GM12875 (cell line): Measurements from ENCODE around the gene TRAPPC4.
"Not testable (repeated sequence)": the region's sequence is repeated elsewhere in the genome, so short reads cannot be mapped to it uniquely, and the experiment has no call there.

Source experiments
- H3K4me3 ChIP-seq: one replicate; pipeline ENCODE4 v1.5.1; 2011; ENCODE audit warnings: low read depth, low read length, control low read depth
- TF ChIP-seq, protein P1 (sequence below): IDR thresholded peaks from 2 replicates; pipeline ENCODE4 v1.5.1; 2011; ENCODE audit warnings: low read depth, mild to moderate bottlenecking, control low read depth, inconsistent platforms, low read length, moderate library complexity, borderline replicate concordance; ENCODE audit not compliant: insufficient read depth

The TRAPPC4 gene

DNA sequence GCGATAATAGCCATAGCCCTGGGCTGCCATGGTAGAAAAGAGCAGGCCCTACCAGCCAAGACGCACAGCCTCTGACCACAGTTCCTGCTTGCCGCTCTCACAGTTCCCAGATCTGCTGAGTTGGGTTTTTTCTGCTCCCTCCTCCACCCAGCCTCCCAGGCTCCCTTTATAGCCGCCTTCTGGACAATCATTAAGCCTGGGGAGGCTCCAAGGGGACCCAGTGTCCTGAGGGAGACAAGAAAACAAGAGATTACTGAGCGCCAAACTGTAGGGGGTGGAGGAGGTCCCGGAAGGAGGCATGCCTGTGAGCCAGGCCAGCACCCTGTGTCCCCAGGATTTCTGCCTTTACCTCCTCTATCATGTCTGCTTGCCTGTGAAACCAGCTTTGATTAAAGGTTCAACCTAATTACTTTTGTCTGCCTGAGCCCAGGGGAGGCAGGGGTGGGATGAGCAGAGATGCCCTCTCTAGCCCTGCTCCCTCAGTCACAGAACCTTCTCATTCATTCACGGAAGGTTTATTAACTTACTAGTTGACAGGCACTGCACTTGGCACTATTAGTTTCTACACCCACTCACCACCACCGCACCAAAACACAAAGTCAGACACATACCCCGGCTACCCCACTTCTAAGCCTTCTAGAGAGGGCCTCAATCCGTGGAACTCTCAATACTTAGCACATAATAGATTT lies 10.9 kb downstream of the TRAPPC4 start:
- TF ChIP-seq, protein P1, sequence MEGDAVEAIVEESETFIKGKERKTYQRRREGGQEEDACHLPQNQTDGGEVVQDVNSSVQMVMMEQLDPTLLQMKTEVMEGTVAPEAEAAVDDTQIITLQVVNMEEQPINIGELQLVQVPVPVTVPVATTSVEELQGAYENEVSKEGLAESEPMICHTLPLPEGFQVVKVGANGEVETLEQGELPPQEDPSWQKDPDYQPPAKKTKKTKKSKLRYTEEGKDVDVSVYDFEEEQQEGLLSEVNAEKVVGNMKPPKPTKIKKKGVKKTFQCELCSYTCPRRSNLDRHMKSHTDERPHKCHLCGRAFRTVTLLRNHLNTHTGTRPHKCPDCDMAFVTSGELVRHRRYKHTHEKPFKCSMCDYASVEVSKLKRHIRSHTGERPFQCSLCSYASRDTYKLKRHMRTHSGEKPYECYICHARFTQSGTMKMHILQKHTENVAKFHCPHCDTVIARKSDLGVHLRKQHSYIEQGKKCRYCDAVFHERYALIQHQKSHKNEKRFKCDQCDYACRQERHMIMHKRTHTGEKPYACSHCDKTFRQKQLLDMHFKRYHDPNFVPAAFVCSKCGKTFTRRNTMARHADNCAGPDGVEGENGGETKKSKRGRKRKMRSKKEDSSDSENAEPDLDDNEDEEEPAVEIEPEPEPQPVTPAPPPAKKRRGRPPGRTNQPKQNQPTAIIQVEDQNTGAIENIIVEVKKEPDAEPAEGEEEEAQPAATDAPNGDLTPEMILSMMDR, result no peak
- H3K4me3 ChIP-seq, result peak overlapping the region; percentile 97

DNA sequence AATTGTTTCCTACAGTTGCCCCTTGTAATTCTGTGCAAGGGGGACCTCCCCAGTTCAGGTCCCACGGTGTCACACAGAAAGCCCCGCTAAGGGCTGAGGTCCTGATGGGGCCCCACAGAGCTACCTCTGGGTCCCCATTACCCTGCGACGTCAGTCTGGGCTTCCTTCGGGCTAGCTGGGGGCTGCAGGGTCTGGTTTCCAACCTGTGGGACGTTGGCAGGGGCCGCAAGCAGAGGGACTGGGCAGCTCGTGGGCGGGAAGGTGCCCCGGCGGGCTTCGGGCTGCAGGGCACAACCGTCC lies 11.4 kb downstream of the TRAPPC4 start:
- TF ChIP-seq, protein P1, result no peak
- H3K4me3 ChIP-seq, result peak overlapping the region; percentile 97

DNA sequence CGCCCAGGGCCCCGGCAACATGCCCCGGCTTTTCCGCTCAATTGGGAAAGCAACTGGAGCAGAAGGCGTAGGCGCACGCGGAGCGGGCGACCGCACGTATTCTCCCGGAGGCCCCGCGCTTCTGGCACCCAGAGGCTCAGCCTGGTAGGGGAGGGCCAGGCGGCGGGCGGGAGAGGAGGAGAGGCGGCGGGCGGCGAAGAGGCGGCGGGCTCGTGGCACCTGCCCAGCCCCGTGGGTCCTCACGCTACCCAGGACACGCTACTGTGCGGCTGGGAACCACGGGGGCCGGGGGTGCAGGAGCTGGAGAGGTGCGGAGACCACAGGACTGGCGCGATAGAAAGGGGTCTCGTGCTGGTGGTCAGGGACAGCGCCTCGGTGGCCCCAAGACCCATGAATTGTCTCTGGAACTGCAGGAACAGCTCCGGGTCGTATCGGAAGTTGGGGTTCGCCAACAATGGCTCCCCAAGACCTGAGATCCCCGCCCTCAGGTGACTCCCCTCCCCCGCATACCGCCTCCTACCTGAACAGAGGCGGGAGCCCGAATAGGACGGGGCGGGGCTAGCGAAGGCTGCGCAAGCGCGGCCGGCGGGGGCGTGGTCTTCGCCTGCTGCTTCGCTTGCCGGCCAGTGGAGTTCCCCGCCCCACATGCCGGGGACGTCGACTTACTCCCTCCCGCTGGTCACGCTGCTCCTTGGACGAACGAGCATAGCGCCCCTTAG lies 11.9 kb downstream of the TRAPPC4 start, which contains the start of gene SLC37A4:
Gene SLC37A4 (minus strand): TSS at position 549 of the 719 bp plus-strand sequence.
- peak within 1 kb of the TSS; percentile 97 for H3K4me3 ChIP-seq
- TF ChIP-seq, protein P1, result peak; percentile 91

DNA sequence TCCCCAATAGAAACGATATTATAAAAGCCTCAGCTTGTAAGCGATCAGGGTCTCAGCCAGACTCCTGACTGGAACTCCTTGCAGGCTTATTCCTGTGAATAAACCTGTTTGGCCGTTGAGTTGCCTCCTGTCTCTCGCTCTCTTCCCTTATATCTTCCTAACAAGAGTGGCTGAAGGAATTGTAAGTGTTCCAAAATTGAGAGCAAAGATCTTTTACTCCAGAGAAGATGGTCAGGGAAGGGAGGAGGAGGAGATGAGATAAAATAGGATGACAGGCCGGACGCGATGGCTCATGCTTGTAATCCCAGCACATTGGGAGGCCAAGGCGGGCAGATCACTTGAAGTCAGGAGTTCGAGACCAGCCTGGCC lies 13.3 kb downstream of the TRAPPC4 start:
- TF ChIP-seq, protein P1, result no peak
- H3K4me3 ChIP-seq, result no peak overlapping the region

- not testable (repeated sequence) for H3K4me3 ChIP-seq
Observed at GRCh38 chr11:119033421-119033820, 14.9 kb downstream of the TRAPPC4 start.

DNA sequence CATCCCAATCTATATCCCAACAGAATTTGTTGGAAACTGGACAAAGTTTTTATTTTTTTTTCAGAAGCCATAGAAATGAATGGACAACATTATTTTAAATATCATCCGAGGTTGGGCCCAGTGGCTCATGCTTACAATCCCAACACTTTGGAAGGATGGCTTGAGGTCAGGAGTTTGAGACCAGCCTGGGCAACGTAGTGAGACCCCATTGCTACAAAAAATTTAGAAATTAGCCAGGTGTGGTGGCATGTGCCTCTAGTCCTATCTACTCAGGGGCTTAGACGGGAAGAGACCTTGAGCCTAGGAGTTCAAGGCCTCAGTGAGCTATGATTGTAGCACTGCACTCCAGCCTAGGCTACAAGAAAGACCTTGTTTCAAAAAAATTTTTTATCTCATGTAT lies 16.2 kb downstream of the TRAPPC4 start:
- TF ChIP-seq, protein P1, result no peak

DNA sequence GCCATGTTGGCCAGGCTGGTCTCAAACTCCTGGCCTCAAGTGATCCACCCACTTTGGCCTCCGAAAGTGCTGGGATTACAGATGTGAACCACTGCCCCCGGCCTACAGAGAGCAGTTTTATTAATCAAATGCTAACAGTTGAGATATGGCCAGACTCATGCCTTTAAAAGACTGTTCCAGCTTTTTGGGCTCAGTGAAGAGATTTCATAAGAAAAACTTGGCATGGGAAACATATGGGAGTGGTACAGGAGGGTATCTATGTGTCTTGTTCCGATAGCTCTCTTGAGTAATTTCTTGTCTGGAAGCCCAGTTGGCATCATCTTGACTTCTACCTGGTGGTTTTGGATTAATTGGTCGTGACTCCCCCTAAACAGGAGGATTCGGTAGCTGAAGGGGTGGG lies 20.3 kb downstream of the TRAPPC4 start:
- TF ChIP-seq, protein P1, result no peak
- H3K4me3 ChIP-seq, result no peak overlapping the region

More for the DNA sequence above, 16.2 kb downstream of the TRAPPC4 start:
- no peak overlapping the region for H3K4me3 ChIP-seq

DNA sequence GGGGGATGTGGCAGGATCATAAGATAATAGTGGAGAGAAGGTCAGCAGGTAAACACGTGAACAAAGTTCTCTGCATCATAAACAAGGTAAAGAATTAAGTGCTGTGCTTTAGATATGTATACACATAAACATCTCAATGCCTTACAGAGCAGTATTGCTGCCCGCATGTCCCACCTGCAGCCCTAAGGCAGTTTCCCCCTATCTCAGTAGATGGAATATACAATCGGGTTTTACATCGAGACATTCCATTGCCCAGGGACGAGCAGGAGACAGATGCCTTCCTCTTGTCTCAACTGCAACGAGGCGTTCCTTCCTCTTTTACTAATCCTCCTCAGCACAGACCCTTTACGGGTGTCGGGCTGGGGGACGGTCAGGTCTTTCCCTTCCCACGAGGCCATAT lies 20.9 kb downstream of the TRAPPC4 start:
- H3K4me3 ChIP-seq, result not testable (repeated sequence)
